Type B pancreatic cell (in vitro differentiated cells): Measurements from ENCODE around the gene DNER. TPM values are rescaled to one million over a fixed set of nuclear protein-coding genes. Genes with fewer than 3 reads are reported as not detected.
A peak's percentile ranks its signal among the peaks of the same experiment; 100 is the strongest.

Experiments
- DNase-seq: peaks from one replicate; pipeline ENCODE4 v3.0.0; 2021; ENCODE audit warnings: mixed read lengths; ENCODE audit not compliant: unreplicated experiment; ENCODE audit errors: extremely low spot score
- H3K27ac Mint-ChIP-seq: 2 replicates; pipeline ENCODE4 v1.8.0; 2021; ENCODE audit warnings: mild to moderate bottlenecking, mixed read lengths
- H3K27me3 Mint-ChIP-seq: 2 replicates; pipeline ENCODE4 v1.8.0; 2021; ENCODE audit warnings: mixed read lengths
- H3K36me3 Mint-ChIP-seq: 2 replicates; pipeline ENCODE4 v1.8.0; 2021; ENCODE audit warnings: mixed read lengths
- H3K4me1 Mint-ChIP-seq: one replicate; pipeline ENCODE4 v1.8.0; 2021; ENCODE audit warnings: mixed read lengths; ENCODE audit not compliant: unreplicated experiment
- H3K4me3 Mint-ChIP-seq: 2 replicates; pipeline ENCODE4 v1.8.0; 2021; ENCODE audit warnings: mild to moderate bottlenecking, mixed read lengths
- H3K9me3 Mint-ChIP-seq: 2 replicates; pipeline ENCODE4 v1.8.0; 2021; ENCODE audit warnings: mixed read lengths
- CTCF ChIP-seq: fragments of 200-600 bp; sonication (generic); conservative IDR thresholded peaks from 2 replicates; pipeline ENCODE4 v1.5.0; 2021; ENCODE audit warnings: antibody characterized with exemption, mild to moderate bottlenecking
- total RNA-seq: library from RNA; stranded (reverse); gene quantifications from 2 replicates; pipeline ENCODE4 v1.2.1, GENCODE V29; 2021; ENCODE audit warnings: low replicate concordance

DNER gene
- total RNA-seq, 1 donor from 2014 or later: 15.9 TPM

DNA sequence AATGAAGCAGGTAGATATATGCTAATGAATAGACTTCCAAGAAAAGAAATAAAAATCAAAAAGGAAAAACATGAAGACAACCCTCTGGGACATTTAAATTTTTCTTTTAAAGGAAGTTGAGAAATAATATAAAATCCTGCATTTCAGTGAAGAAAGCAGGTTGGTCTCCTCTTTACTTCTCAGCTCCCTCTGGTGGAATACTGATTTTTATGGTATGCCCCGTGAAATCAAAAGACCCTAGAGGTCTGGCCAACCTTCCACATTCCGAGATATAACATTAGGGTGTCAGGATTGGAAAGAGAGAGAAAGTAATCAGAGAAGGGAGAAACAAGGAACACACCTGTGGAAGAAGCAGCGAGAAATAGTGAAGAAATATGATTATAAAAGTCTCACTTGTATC lies 72.7 kb downstream of the DNER start:
- TF ChIP-seq CTCF: peak; percentile 29
- H3K27ac Mint-ChIP-seq: no peak overlapping the region
- no peak for DNase-seq
- H3K4me3 Mint-ChIP-seq: no peak overlapping the region
- peaks cover 5% of the 10 kb centered on the region for H3K9me3 Mint-ChIP-seq
- no peaks in the 10 kb centered on the region for H3K4me1 Mint-ChIP-seq
- H3K27me3 Mint-ChIP-seq: no peaks in the 10 kb centered on the region
- no peaks in the 10 kb centered on the region for H3K36me3 Mint-ChIP-seq

- Mint-ChIP-seq H3K9me3 (peaks cover 5% of the 10 kb centered on the region), H3K27ac (no peak overlapping the region), H3K36me3 (no peaks in the 10 kb centered on the region), H3K4me1 (no peaks in the 10 kb centered on the region), H3K4me3 (no peak overlapping the region), H3K27me3 (no peaks in the 10 kb centered on the region)
- no peak for TF ChIP-seq CTCF
- no peak for DNase-seq
Observed at GRCh38 chr2:229640636-229641035, 73.7 kb downstream of the DNER start.

- Mint-ChIP-seq H3K9me3 (peaks cover 5% of the 10 kb centered on the region), H3K36me3 (no peaks in the 10 kb centered on the region), H3K27me3 (no peaks in the 10 kb centered on the region), H3K4me3 (no peak overlapping the region), H3K27ac (no peak overlapping the region), H3K4me1 (no peaks in the 10 kb centered on the region)
- TF ChIP-seq CTCF: no peak
- no peak for DNase-seq
Observed at GRCh38 chr2:229636571-229636970, 77.8 kb downstream of the DNER start.

- no peaks in the 10 kb centered on the region for H3K4me1 Mint-ChIP-seq
- no peak overlapping the region for H3K27ac Mint-ChIP-seq
- DNase-seq: no peak
- no peaks in the 10 kb centered on the region for H3K27me3 Mint-ChIP-seq
- H3K4me3 Mint-ChIP-seq: no peak overlapping the region
- no peaks in the 10 kb centered on the region for H3K36me3 Mint-ChIP-seq
- H3K9me3 Mint-ChIP-seq: no peaks in the 10 kb centered on the region
- no peak for TF ChIP-seq CTCF
Observed at GRCh38 chr2:229635371-229635680, 79.0 kb downstream of the DNER start.

GRCh38 chr2:229634601-229635370 lies 79.6 kb downstream of the DNER start:
- no peaks in the 10 kb centered on the region for H3K27me3 Mint-ChIP-seq
- DNase-seq: no peak
- no peaks in the 10 kb centered on the region for H3K36me3 Mint-ChIP-seq

More at GRCh38 chr2:229634601-229635370, 79.6 kb downstream of the DNER start:
- no peaks in the 10 kb centered on the region for H3K9me3 Mint-ChIP-seq
- TF ChIP-seq CTCF: no peak
- no peak overlapping the region for H3K27ac Mint-ChIP-seq
- H3K4me3 Mint-ChIP-seq: no peak overlapping the region
- H3K4me1 Mint-ChIP-seq: no peaks in the 10 kb centered on the region
